B cell (primary cell): Measurements from ENCODE around the gene B4GALT1. TPM values are rescaled to one million over a fixed set of nuclear protein-coding genes. Genes with fewer than 3 reads are reported as not detected.
A peak's percentile ranks its signal among the peaks of the same experiment; 100 is the strongest.

ENCODE experiments used
- ATAC-seq: fragments of 200-7000 bp; cut with Tn5 transposase; one replicate; pipeline ENCODE4 v1.10.0; 2021; ENCODE audit warnings: low read depth, mild to moderate bottlenecking, moderate number of reproducible peaks, moderate library complexity
- CTCF ChIA-PET: fragments of 350-600 bp; sonication (Branson Sonifier 250); formaldehyde crosslinking; loops from one replicate; lab custom pipeline; 2021; ENCODE audit warnings: antibody characterized with exemption, inconsistent platforms; lab: Charles Lee
- POLR2A ChIA-PET: fragments of 350-600 bp; sonication (Branson Sonifier 250); formaldehyde crosslinking; loops from one replicate; lab custom pipeline; 2021; ENCODE audit warnings: antibody characterized with exemption; lab: Charles Lee
- DNase-seq: peaks from one replicate; pipeline ENCODE4 v3.0.0; 2013
- H2AFZ ChIP-seq: 2 replicates; pipeline ENCODE4 v1.6.1; 2012; ENCODE audit warnings: mild to moderate bottlenecking, low read depth, low read length; ENCODE audit not compliant: insufficient read depth, poor library complexity, severe bottlenecking
- H3K27ac ChIP-seq, 2 donors: 1 replicate in 1 of 2; 2 replicates in 1 of 2; pipeline ENCODE4 v1.5.1; 2012 to 2013; ENCODE audit warnings: low read length in 2 of 2, mild to moderate bottlenecking in 2 of 2, moderate library complexity in 1 of 2
- H3K27me3 ChIP-seq, 4 experiments: fragments of 200-600 bp in 1 of 4; sonication (generic) in 1 of 4; replicated peaks in 1 of 4; 1 replicate in 2 of 4; 2 replicates in 2 of 4; pipeline versions ENCODE4 v1.6.1 to v1.7.0; 2013 to 2016; ENCODE audit warnings: low read length in 3 of 4, mild to moderate bottlenecking in 2 of 4, mixed read lengths in 1 of 4, moderate library complexity in 1 of 4; ENCODE audit not compliant: insufficient read depth in 4 of 4, control insufficient read depth in 3 of 4; ENCODE audit errors: control extremely low read depth in 1 of 4
- H3K36me3 ChIP-seq, 2 experiments: replicated peaks in 1 of 2; 1 replicate in 1 of 2; 2 replicates in 1 of 2; pipeline versions ENCODE4 v1.6.1 to v1.7.1; 2013; ENCODE audit warnings: low read length in 1 of 2; ENCODE audit not compliant: insufficient read depth in 2 of 2, control insufficient read depth in 1 of 2; ENCODE audit errors: control extremely low read depth in 1 of 2, extremely low read depth in 1 of 2
- H3K4me1 ChIP-seq, 2 donors: fragments of 200-600 bp in 1 of 2; sonication (generic) in 1 of 2; 1 replicate in 1 of 2; 2 replicates in 1 of 2; pipeline versions ENCODE4 v1.5.1 to v1.6.1; 2013 to 2017; ENCODE audit warnings: low read length in 2 of 2; ENCODE audit not compliant: control insufficient read depth in 2 of 2, insufficient read depth in 2 of 2
- H3K4me2 ChIP-seq: replicated peaks from 2 replicates; pipeline ENCODE3; 2012; ENCODE audit warnings: mild to moderate bottlenecking, low read depth, low read length; ENCODE audit not compliant: poor library complexity, severe bottlenecking
- H3K4me3 ChIP-seq, 5 experiments: fragments of 200-600 bp in 1 of 5; sonication (generic) in 1 of 5; 1 replicate in 3 of 5; 2 replicates in 2 of 5; pipeline versions ENCODE4 v1.5.1 to v1.7.0; 2011 to 2016; ENCODE audit warnings: low read length in 4 of 5, mild to moderate bottlenecking in 4 of 5, low read depth in 2 of 5, control low read depth in 1 of 5, moderate library complexity in 1 of 5; ENCODE audit not compliant: insufficient read depth in 1 of 5; ENCODE audit errors: control extremely low read depth in 1 of 5, extremely low read depth in 1 of 5
- H3K79me2 ChIP-seq: fragments of 200-600 bp; sonication (generic); one replicate; pipeline ENCODE4 v1.6.0; 2016; ENCODE audit warnings: low read length; ENCODE audit not compliant: control insufficient read depth, insufficient read depth
- H3K9ac ChIP-seq: fragments of 200-600 bp; sonication (generic); 2 replicates; pipeline ENCODE4 v1.6.1; 2017; ENCODE audit warnings: mild to moderate bottlenecking, low read length, moderate library complexity
- H3K9me3 ChIP-seq, 3 donors: one replicate each; pipeline versions ENCODE4 v1.6.1 to v1.7.1; 2013; ENCODE audit warnings: low read length in 2 of 3; ENCODE audit not compliant: control insufficient read depth in 2 of 3, insufficient read depth in 1 of 3; ENCODE audit errors: control extremely low read depth in 1 of 3
- H4K20me1 ChIP-seq: 2 replicates; pipeline ENCODE4 v1.6.0; 2012; ENCODE audit warnings: mild to moderate bottlenecking, low read length; ENCODE audit not compliant: insufficient read depth, control insufficient read depth, poor library complexity, severe bottlenecking
- H3K27ac Mint-ChIP-seq: one replicate; pipeline ENCODE4 v1.8.0; 2021; ENCODE audit warnings: mixed read lengths
- H3K27me3 Mint-ChIP-seq: one replicate; pipeline ENCODE4 v1.8.0; 2021; ENCODE audit warnings: mixed read lengths
- H3K4me1 Mint-ChIP-seq: one replicate; pipeline ENCODE4 v1.8.0; 2021; ENCODE audit warnings: mixed read lengths
- H3K4me3 Mint-ChIP-seq: one replicate; pipeline ENCODE4 v1.8.0; 2021; ENCODE audit warnings: mixed read lengths
- H3K9me3 Mint-ChIP-seq: one replicate; pipeline ENCODE4 v1.8.0; 2022; ENCODE audit warnings: mixed read lengths; ENCODE audit not compliant: insufficient read depth
- EZH2 ChIP-seq: IDR thresholded peaks from 2 replicates; pipeline ENCODE4 v1.6.1; 2012; ENCODE audit warnings: borderline replicate concordance, low read depth, mild to moderate bottlenecking, moderate library complexity, low read length; ENCODE audit not compliant: insufficient read depth, poor library complexity, severe bottlenecking
- WGBS: methylation state at CpG from one replicate; pipeline ENCODE4 v1.1.5; 2013; ENCODE audit warnings: missing lambda C conversion rate; ENCODE audit not compliant: insufficient coverage; 5-methylcytosine and 5-hydroxymethylcytosine counted together
- intact Hi-C: fragments of 100-400 bp; cut with micrococcal nuclease; formaldehyde crosslinking; loops from one replicate; pipeline ENCODE4 v1.10.0; 2022
- polyA plus RNA-seq: library from polyadenylated mRNA; depleted of rRNA; stranded (reverse); fragments of >200 nt; gene quantifications from 2 replicates; pipeline ENCODE4 v1.2.3, GENCODE V29; 2012
- total RNA-seq, 2 donors: library from RNA; stranded (reverse); fragments of 120-200 nt in 1 of 2; gene quantifications; 1 replicate in 1 of 2; 2 replicates in 1 of 2; pipeline versions ENCODE4 v1.2.3 to v1.2.4, GENCODE V29; 2013 to 2022
- TF ChIP-seq, protein P1 (sequence below): fragments of 200-600 bp; IDR thresholded peaks from one replicate; pipeline ENCODE4 v1.8.0; 2022; ENCODE audit warnings: antibody characterized with exemption, mild to moderate bottlenecking

The B4GALT1 gene
- total and polyA plus RNA-seq, 2 donors (not counting 1 experiment from before 2014, with no cell fraction given), result 49.2 to 201 TPM

DNA sequence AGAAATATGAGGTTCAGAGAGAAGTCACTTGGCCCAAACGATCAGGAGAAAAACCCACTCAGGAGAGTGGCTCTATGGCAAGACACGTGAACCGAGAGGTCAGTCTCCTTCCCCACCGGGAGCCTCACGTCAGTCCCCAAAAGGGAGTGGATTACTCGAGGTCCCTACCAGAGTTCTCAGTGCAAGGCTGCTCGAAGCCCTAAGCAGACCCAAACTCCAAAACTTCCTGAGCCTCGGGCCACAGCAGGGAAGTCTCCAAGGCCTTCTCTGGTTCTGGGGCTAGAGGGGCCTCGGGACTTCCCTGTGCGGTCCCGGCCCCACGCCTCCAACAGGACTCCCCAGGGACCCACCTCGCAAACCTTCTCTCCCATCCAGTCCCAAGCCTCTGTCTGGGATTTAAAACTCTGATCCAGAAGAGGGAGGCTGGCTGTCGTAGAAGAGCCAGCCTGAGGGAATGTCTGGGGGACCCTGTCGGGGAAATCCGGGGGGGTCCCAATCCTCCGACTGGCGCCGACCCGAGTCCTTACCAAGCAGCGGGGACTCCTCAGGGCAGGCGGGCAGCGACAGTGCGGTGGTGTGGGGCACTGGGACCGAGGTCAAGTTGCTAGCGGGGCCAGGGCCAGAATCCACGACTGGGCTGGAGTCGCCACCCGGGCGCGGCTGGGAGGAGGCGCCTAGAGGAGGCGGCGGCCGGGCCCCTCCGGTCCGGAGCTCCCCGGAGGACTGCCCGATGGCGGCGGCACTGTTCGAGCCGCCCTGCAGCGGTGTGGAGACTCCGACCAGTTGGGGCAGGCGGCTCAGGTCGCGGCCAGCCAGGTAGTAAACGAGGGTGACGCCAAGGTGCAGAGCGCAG lies 679 bp downstream of the B4GALT1 start:
- peak overlapping the region; percentile 90 to 92 for H3K27ac ChIP-seq
- Mint-ChIP-seq H3K4me3 (peak overlapping the region; percentile 95), H3K9me3 (no peaks in the 10 kb centered on the region), H3K27me3 (no peaks in the 10 kb centered on the region), H3K27ac (peak overlapping the region; percentile 92), H3K4me1 (peaks cover 66% of the 10 kb centered on the region)
- intact Hi-C loops, result loop anchor here (1.0 to 10.0 kb wide), 9 partner anchors 7 to 142 kb away; partner anchors contain the start of genes CHMP5, DNAJA1 and NFX1
- ATAC-seq, result peak; percentile 3
- H3K9ac ChIP-seq, result peak overlapping the region; percentile 97
- TF ChIP-seq, protein P1, sequence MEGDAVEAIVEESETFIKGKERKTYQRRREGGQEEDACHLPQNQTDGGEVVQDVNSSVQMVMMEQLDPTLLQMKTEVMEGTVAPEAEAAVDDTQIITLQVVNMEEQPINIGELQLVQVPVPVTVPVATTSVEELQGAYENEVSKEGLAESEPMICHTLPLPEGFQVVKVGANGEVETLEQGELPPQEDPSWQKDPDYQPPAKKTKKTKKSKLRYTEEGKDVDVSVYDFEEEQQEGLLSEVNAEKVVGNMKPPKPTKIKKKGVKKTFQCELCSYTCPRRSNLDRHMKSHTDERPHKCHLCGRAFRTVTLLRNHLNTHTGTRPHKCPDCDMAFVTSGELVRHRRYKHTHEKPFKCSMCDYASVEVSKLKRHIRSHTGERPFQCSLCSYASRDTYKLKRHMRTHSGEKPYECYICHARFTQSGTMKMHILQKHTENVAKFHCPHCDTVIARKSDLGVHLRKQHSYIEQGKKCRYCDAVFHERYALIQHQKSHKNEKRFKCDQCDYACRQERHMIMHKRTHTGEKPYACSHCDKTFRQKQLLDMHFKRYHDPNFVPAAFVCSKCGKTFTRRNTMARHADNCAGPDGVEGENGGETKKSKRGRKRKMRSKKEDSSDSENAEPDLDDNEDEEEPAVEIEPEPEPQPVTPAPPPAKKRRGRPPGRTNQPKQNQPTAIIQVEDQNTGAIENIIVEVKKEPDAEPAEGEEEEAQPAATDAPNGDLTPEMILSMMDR, result no peak
- TF ChIP-seq EZH2, result no peak
- H3K27me3 ChIP-seq, result no peaks in the 10 kb centered on the region
- peaks cover 54 to 67% of the 10 kb centered on the region in 2 donors for H3K4me1 ChIP-seq
- H3K4me2 ChIP-seq, result peak overlapping the region; percentile 95
- peaks cover 43% of the 10 kb centered on the region for H4K20me1 ChIP-seq
- peak overlapping the region; percentile 50 for H2AFZ ChIP-seq
- no peaks in the 10 kb centered on the region for H3K36me3 ChIP-seq
- H3K9me3 ChIP-seq, result no peaks in the 10 kb centered on the region
- WGBS, result under 1% methylated on average over 51 of the region's 51 CpGs
- peak overlapping the region; percentile 95 to 99 (median 98) for H3K4me3 ChIP-seq
- ChIA-PET CTCF (interaction anchor here (0.7 to 3.1 kb wide), 13 partner anchors 12 to 124 kb away, joined by 3 to 26 read pairs (median 4); partner anchors contain the start of gene NFX1), POLR2A (interaction anchor here (0.6 to 3.9 kb wide), 15 partner anchors 8 to 158 kb away, joined by 3 to 23 read pairs (median 5); partner anchors contain the start of gene SMU1)
- peaks cover 70% of the 10 kb centered on the region for H3K79me2 ChIP-seq
- DNase-seq, result peak; percentile 68
